NCI-H69 (cell line): Measurements from ENCODE around the gene FOLR2.
"Not testable (repeated sequence)": the region's sequence is repeated elsewhere in the genome, so short reads cannot be mapped to it uniquely, and the experiment has no call there.

Experiments
- DNase-seq: peaks from one replicate; lab custom pipeline; 2025; lab: John Stamatoyannopoulos, UW

FOLR2 gene

DNA sequence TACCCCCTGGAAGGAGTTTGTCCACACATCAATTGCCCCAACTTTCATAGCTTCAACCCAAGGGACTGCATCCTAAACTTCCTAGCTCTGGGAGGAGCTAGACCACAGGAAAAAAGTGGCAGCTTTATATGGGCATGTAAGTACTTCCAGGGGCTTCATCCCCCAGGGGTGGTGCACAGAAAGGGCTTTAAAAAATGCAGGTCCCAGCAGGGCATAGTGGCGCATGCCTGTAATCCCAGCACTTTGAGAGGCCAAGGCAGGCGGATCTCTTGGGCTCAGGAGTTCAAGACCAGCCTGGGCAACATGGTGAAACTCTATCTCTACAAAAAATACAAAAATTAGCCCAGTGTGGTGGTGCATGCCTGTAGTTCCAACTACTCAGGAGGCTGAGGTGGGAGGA, 9.8 kb upstream of the FOLR2 start:
- DNase-seq: not testable (repeated sequence)

GRCh38 chr11:72208281-72208680, 8.3 kb upstream of the FOLR2 start:
- no peak for DNase-seq

GRCh38 chr11:72209101-72209500, 7.5 kb upstream of the FOLR2 start:
- DNase-seq: no peak

- DNase-seq: no peak
Observed at GRCh38 chr11:72217841-72218240, 1.2 kb downstream of the FOLR2 start.

GRCh38 chr11:72218251-72218745, 1.7 kb downstream of the FOLR2 start:
- DNase-seq: no peak

- no peak for DNase-seq
Observed at GRCh38 chr11:72220696-72221363, 4.2 kb downstream of the FOLR2 start.

GRCh38 chr11:72221386-72222075, 4.9 kb downstream of the FOLR2 start:
- DNase-seq: no peak

GRCh38 chr11:72222106-72222891, 5.7 kb downstream of the FOLR2 start:
- DNase-seq: peak; percentile 80

DNA sequence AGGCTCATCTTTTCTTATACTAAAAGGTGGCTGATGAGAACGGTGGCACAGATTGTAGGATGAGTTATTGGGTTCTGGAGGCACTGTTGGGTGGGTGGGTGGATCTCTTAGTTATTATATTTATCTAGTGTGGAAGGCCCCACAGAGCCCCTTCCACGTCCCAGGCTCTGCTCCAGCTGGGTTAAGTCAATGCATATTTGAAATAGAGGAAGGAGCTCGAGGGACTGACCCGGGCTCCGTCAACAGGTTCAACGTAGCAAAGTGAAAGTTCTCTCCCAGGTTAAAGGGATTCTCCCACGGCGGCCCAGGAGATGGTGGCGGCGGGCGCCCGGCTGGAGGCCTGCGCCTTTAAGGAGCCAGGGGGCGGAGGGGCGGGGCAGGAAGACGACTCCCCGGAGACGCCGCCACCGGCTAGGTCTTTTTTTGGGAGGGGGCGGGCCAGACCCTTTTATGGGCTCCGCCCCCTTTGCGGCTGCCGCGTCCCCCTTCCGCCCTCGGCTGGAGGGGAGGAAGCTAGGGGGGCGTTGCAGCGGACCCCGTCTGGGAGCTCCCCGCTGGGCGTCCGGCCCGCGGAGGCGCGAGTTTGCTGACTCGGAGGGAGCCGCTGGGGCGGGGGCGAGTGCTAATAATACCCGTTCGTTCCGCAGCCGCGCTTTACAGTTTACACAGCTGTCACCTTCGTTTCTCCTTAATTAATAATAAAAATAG, 6.5 kb downstream of the FOLR2 start:
- peak; percentile 99 for DNase-seq

DNA sequence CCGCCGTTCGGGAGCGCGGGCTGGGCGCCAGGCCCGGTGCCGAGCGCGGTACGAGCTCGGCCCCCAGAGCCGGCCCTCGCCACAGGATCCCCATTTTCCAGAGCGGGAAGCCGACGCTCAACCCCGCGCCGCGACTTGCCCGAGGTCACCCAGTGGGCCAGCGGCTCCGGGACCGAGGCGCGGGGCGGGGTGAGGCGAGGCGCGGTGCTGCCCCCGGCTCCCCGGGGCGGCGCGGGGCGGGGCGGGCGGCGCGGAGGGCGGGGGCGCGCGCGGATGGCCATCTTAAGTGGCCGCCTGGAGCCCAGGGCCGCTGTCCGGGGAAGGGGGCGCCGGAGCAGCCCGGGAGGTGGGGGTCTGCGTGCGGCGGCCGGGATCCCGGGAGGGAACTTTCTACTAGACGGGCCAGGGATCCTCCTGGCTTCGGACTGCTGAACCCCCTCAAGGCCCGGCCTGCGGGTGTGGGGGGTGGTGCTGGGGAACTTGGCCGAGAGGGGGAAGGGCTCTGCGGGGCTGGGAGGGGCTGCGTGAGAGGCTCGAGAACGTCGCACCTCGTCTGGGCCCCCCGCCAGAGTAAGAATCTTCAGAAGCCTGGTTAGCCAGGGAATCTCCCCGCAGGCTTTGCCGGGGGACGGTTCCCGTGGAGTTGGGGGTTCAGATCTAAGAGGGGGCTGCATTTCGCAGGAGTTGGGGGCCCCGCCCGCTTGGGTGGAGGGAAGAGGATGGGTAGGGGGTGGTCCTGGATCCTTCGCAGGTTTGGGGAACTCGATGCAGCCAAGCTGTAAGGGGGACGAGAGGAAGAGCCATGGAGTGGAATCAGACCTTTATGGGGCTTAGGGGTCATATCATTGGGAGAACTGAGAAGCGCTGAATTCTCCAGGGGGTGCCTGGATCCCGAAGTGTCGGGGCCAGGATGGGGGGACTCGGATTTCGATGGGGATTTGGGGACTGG, 7.3 kb downstream of the FOLR2 start:
- peak; percentile 90 for DNase-seq

- DNase-seq: peak; percentile 65
Observed at GRCh38 chr11:72224564-72225410, 8.2 kb downstream of the FOLR2 start, which contains the start of gene INPPL1. TSS of gene INPPL1 (plus strand) at chr11:72224767. CDS start at chr11:72224985, 218 bp downstream.

DNA sequence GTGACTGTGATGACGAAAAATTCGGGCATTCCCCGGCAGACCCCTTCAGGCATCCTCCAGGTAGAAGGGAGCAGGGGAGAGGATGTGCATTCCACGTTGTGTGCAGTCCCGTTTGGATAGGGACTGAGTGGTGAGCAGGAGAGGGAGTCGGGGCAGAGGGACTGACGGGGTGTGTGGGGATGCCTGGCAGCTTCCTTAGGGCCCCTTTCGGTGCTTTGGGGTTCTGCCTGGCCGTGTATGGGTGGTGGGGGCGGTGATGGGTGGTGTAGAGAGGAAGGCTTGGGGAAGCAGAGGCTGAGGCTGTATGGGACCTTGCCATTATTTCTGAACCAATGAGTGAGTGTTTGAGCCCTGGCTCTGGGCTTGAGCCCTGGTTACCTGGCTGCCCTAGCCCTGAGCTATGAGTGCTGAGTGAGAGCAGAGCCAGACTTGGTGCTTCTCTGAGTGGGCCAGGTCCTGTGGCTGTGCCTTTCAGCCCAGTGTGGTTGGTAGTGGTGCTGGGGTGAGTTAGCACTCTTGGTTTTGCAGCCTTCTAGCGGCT, 8.9 kb downstream of the FOLR2 start:
- DNase-seq: peak; percentile 64

GRCh38 chr11:72226701-72227100, 10.1 kb downstream of the FOLR2 start:
- DNase-seq: peak; percentile 94

- peak; percentile 98 for DNase-seq
Observed at GRCh38 chr11:72227316-72228228, 11.0 kb downstream of the FOLR2 start.

DNA sequence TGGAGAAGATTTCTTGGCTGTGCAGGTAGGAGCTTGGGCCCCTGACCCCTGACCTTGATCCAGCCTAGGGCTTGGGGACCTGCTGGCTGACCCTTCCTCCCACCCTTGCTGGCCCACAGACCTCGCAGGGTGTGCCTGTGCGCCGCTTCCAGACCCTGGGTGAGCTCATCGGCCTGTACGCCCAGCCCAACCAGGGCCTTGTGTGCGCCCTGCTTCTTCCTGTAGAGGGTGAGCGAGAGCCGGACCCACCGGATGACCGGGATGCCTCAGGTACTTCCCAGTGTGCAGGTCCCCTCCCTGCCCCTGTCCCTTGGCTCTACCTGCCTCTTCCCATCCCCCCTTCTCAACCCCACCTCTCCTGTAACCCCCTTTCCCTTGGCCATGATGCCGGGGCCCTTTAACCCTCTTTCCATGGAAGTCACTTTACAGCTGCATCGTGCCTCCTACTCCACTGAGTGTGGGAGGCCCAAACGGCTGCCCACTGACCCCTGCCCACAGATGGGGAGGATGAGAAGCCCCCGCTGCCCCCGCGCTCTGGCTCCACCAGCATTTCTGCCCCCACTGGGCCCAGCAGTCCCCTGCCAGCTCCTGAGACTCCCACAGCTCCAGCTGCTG, 11.7 kb downstream of the FOLR2 start:
- DNase-seq: peak; percentile 47

- no peak for DNase-seq
Observed at GRCh38 chr11:72228844-72229231, 12.2 kb downstream of the FOLR2 start.

- no peak for DNase-seq
Observed at GRCh38 chr11:72229336-72229924, 12.8 kb downstream of the FOLR2 start.
